Fibroblast of lung (primary cell): ENCODE data around the gene MAGEA11. TPM values are rescaled to one million over a fixed set of nuclear protein-coding genes. Genes with fewer than 3 reads are reported as not detected.
"Not testable (repeated sequence)": the region's sequence is repeated elsewhere in the genome, so short reads cannot be mapped to it uniquely, and the experiment has no call there.

Source experiments
- DNase-seq, 2 donors: peaks; one replicate each; pipeline versions ENCODE4 v3.0.0 to v3.0.0-alpha.2; 2010; ENCODE audit warnings: low read depth in 2 of 2
- H2AFZ ChIP-seq: 2 replicates; pipeline ENCODE4 v1.5.1; 2012; ENCODE audit warnings: low read length, control low read depth, inconsistent platforms
- H3K27ac ChIP-seq: 2 replicates; pipeline ENCODE4 v1.5.1; 2011; ENCODE audit warnings: low read length, control low read depth; ENCODE audit not compliant: insufficient read depth
- H3K27me3 ChIP-seq: 2 replicates; pipeline ENCODE4 v1.5.1; 2011; ENCODE audit warnings: mild to moderate bottlenecking, low read length; ENCODE audit not compliant: control insufficient read depth, insufficient read depth
- H3K36me3 ChIP-seq: 2 replicates; pipeline ENCODE4 v1.5.1; 2011; ENCODE audit warnings: low read length; ENCODE audit not compliant: control insufficient read depth, insufficient read depth
- H3K4me1 ChIP-seq: 2 replicates; pipeline ENCODE4 v1.5.1; 2011; ENCODE audit warnings: low read length; ENCODE audit not compliant: control insufficient read depth, insufficient read depth; ENCODE audit errors: extremely low read depth
- H3K4me2 ChIP-seq: 2 replicates; pipeline ENCODE4 v1.5.1; 2011; ENCODE audit warnings: low read length, control low read depth; ENCODE audit not compliant: insufficient read depth; ENCODE audit errors: extremely low read depth
- H3K4me3 ChIP-seq, 4 experiments: fragments of 200-600 bp in 1 of 4; sonication (generic) in 1 of 4; replicated peaks in 1 of 4; 2 replicates each; pipeline ENCODE4 v1.5.1; 2011 to 2016; ENCODE audit warnings: low read length in 4 of 4, low read depth in 3 of 4, mild to moderate bottlenecking in 3 of 4, control low read depth in 2 of 4, inconsistent platforms in 1 of 4, mixed read lengths in 1 of 4; ENCODE audit not compliant: insufficient read depth in 1 of 4; ENCODE audit errors: control extremely low read depth in 1 of 4
- H3K79me2 ChIP-seq: 2 replicates; pipeline ENCODE4 v1.5.1; 2012; ENCODE audit warnings: mild to moderate bottlenecking, low read length, inconsistent platforms; ENCODE audit not compliant: control insufficient read depth, insufficient read depth
- H3K9ac ChIP-seq: 2 replicates; pipeline ENCODE4 v1.5.1; 2011; ENCODE audit warnings: mild to moderate bottlenecking, low read length, control low read depth; ENCODE audit not compliant: insufficient read depth
- H3K9me3 ChIP-seq: 2 replicates; pipeline ENCODE4 v1.5.1; 2012; ENCODE audit warnings: low read depth, low read length; ENCODE audit not compliant: control insufficient read depth, insufficient read depth
- H4K20me1 ChIP-seq: 2 replicates; pipeline ENCODE4 v1.5.1; 2011; ENCODE audit warnings: low read length; ENCODE audit not compliant: control insufficient read depth, insufficient read depth; ENCODE audit errors: extremely low read depth
- EZH2 ChIP-seq: IDR thresholded peaks from 2 replicates; pipeline ENCODE4 v1.5.1; 2012; ENCODE audit warnings: low read length, control low read depth, mild to moderate bottlenecking; ENCODE audit errors: missing control alignments
- polyA plus RNA-seq, 2 donors: library from polyadenylated mRNA; depleted of rRNA in 1 of 2; stranded (reverse) in 1 of 2; unstranded in 1 of 2; fragments of >200 nt; gene quantifications; 2 replicates each; pipeline ENCODE4 v1.2.1, GENCODE V29; 2011 to 2012; ENCODE audit warnings: missing spikeins in 1 of 2
- total RNA-seq: library from RNA; depleted of rRNA; stranded (reverse); fragments of >200 nt; gene quantifications from 2 replicates; pipeline ENCODE4 v1.2.1, GENCODE V29; 2014
- TF ChIP-seq, protein P1 (sequence below), 2 donors: IDR thresholded peaks in 1 of 2; conservative IDR thresholded peaks in 1 of 2; 1 replicate in 1 of 2; 2 replicates in 1 of 2; pipeline ENCODE4 v1.5.1; 2011 to 2012; ENCODE audit warnings: low read length in 2 of 2, control low read depth in 1 of 2, inconsistent platforms in 1 of 2, low read depth in 1 of 2, mild to moderate bottlenecking in 1 of 2

The MAGEA11 gene
- total and polyA plus RNA-seq, 2 donors (not counting 1 experiment from before 2014, with no cell fraction given): not detected

GRCh38 chrX:149759824-149760223, 48.0 kb downstream of the MAGEA11 start:
- TF ChIP-seq, protein P1, sequence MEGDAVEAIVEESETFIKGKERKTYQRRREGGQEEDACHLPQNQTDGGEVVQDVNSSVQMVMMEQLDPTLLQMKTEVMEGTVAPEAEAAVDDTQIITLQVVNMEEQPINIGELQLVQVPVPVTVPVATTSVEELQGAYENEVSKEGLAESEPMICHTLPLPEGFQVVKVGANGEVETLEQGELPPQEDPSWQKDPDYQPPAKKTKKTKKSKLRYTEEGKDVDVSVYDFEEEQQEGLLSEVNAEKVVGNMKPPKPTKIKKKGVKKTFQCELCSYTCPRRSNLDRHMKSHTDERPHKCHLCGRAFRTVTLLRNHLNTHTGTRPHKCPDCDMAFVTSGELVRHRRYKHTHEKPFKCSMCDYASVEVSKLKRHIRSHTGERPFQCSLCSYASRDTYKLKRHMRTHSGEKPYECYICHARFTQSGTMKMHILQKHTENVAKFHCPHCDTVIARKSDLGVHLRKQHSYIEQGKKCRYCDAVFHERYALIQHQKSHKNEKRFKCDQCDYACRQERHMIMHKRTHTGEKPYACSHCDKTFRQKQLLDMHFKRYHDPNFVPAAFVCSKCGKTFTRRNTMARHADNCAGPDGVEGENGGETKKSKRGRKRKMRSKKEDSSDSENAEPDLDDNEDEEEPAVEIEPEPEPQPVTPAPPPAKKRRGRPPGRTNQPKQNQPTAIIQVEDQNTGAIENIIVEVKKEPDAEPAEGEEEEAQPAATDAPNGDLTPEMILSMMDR (conservative IDR thresholded peaks at IDR 0.05 in 1 of 2, IDR thresholded peaks at IDR 0.05 in 1 of 2; ENCODE audit: low read depth in 1 of 2, low read length in 2 of 2): no peak
- TF ChIP-seq EZH2: no peak

DNA sequence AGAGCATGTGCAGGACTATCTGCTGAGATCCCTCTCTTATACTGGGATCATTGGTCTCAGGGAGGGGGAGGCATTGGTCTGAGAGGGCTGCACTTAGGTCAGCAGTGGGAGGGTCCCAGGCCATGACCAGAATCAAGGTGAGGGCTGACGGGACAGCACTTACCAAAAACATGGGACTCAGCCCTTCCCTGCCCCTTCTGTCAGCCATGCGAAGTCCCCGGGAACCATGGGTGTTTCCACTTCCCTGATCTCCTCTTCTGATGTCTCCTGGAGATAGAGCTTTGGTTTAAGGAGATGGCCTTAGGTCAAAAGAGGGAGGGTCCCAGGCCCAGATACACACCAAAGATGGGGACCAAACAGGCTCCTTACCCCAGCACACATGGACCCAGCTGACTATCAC, 49.1 kb downstream of the MAGEA11 start:
- H3K4me1 ChIP-seq: no peaks in the 10 kb centered on the region
- H3K36me3 ChIP-seq: no peaks in the 10 kb centered on the region
- H3K27ac ChIP-seq: no peak overlapping the region
- no peaks in the 10 kb centered on the region for H3K27me3 ChIP-seq
- no peak overlapping the region for H3K4me2 ChIP-seq
- no peak overlapping the region for H3K9ac ChIP-seq
- H4K20me1 ChIP-seq: no peaks in the 10 kb centered on the region
- H3K79me2 ChIP-seq: no peaks in the 10 kb centered on the region
- DNase-seq: no peak
- no peaks in the 10 kb centered on the region for H3K9me3 ChIP-seq
- TF ChIP-seq, protein P1 (conservative IDR thresholded peaks at IDR 0.05 in 1 of 2, IDR thresholded peaks at IDR 0.05 in 1 of 2; ENCODE audit: low read depth in 1 of 2, low read length in 2 of 2): no peak
- TF ChIP-seq EZH2: no peak
- no peak overlapping the region for H2AFZ ChIP-seq
- no peak overlapping the region for H3K4me3 ChIP-seq

More at GRCh38 chrX:149759824-149760223, 48.0 kb downstream of the MAGEA11 start:
- Histone ChIP-seq H3K4me2 (no peak overlapping the region), H3K27ac (no peak overlapping the region), H4K20me1 (no peaks in the 10 kb centered on the region), H3K9me3 (no peaks in the 10 kb centered on the region), H3K9ac (no peak overlapping the region), H3K4me3 (no peak overlapping the region), H2AFZ (no peak overlapping the region), H3K27me3 (no peaks in the 10 kb centered on the region), H3K36me3 (no peaks in the 10 kb centered on the region), H3K4me1 (no peaks in the 10 kb centered on the region), H3K79me2 (no peaks in the 10 kb centered on the region)
- no peak for DNase-seq

DNA sequence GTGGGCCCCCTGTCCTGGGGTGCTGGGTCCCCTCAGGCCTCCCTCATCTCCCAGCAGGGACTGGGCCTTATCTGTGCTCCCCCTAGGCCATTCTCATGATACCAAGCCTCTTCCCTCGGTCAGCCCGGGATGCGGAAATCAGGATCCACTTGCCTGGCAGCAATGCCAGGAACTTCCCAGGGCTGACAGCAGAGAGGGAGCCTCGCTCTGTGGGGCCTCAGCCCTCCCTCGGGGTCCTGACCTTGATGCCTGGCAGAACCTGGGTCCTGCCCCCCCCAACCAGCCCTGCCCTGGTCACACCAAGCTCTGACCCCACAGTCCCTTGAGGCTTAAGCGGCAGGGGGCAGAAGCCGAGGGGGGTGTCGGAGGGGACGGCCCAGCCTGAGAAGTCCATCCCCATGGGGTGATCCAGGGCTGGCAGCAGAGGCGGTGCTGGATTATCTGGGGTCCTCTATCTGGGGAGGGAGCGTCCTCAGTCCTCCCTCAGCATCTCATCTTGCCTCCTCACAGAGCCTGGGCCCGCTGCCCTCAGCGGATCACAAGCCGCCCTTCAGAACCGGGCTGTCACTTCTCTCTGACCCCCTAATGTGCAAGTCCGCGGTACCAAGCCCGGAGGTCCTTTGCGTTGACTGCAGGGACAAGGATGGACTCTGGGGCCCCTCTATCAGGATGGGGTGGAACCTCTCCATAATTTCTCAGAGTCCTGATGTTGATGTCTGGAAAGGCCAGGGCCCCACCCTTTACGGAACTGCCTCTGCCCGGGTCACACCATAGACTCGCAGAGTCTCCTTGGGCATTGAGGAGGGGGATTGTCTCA, 50.2 kb downstream of the MAGEA11 start:
- not testable (repeated sequence) for H3K4me3 ChIP-seq, H3K4me2 ChIP-seq, H3K9ac ChIP-seq, H3K4me1 ChIP-seq, H2AFZ ChIP-seq, DNase-seq, H3K79me2 ChIP-seq, H3K36me3 ChIP-seq, H3K9me3 ChIP-seq, H3K27me3 ChIP-seq, H4K20me1 ChIP-seq, H3K27ac ChIP-seq
